PC-3 (cell line): ENCODE results near the gene NOC4L.

Source experiments
- CTCF ChIP-seq: fragments of 300-600 bp; sonication (generic); conservative IDR thresholded peaks from 2 replicates; pipeline ENCODE4 v1.5.1; 2017; ENCODE audit warnings: antibody characterized with exemption, low read depth, mild to moderate bottlenecking, low read length
- EZH2phosphoT487 ChIP-seq: fragments of 300-600 bp; sonication (generic); IDR thresholded peaks from 2 replicates; pipeline ENCODE4 v1.6.1; 2018; ENCODE audit warnings: mild to moderate bottlenecking, antibody characterized with exemption, low read length, borderline replicate concordance

DNA sequence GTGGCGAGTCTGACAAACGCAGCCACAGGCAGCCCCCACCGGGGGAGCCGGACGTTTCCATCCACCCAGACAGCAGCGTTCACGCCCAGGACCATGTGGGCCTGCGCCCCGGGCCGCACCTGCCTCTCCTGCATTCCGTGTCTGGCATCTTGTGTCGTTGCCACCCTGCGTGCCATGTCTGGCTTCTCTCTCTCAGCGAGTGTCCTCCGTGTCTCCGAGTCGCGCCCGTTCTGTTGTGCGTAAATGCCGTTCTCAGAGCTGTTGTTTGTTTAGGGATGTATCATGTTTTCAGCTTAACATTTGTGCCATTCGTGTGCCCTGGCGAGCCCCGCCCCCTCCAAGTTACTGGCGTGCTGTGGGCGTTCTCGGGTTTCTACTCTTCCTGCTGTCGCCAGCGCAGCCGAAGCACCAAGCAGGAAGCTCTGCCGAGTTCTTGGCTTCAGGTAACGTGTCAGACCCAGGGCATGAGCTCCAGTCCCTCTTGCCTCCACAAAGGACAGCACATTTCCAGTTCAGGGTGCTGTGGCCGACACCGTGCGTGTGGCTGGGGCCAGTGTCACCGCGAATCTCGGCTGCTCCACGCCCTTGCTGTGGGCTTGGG is 34.6 kb downstream of the NOC4L start:
- no peak for TF ChIP-seq CTCF
- no peak for TF ChIP-seq EZH2phosphoT487
